Common myeloid progenitor, CD34-positive (primary cell): Measurements from ENCODE around the gene GRIK2.

Experiments used
- CTCF ChIA-PET: fragments of 350-600 bp; sonication (Branson Sonifier 250); formaldehyde crosslinking; loops from one replicate; lab custom pipeline; 2021; ENCODE audit warnings: antibody characterized with exemption; lab: Charles Lee
- POLR2A ChIA-PET: fragments of 350-600 bp; sonication (Branson Sonifier 250); formaldehyde crosslinking; loops from one replicate; lab custom pipeline; 2021; ENCODE audit warnings: antibody characterized with exemption; lab: Charles Lee
- DNase-seq, 3 donors: peaks; one replicate each; pipeline versions ENCODE4 v3.0.0 to v3.0.0-alpha.2; 2013
- H3K27ac ChIP-seq, 2 experiments: 1 replicate in 1 of 2; 2 replicates in 1 of 2; pipeline ENCODE4 v1.7.0; 2013; ENCODE audit warnings: inconsistent platforms in 2 of 2, low read length in 2 of 2, mild to moderate bottlenecking in 2 of 2, low read depth in 1 of 2, moderate library complexity in 1 of 2; ENCODE audit not compliant: severe bottlenecking in 2 of 2, insufficient read depth in 1 of 2, poor library complexity in 1 of 2
- H3K27me3 ChIP-seq, 5 experiments: replicated peaks in 2 of 5; 1 replicate in 3 of 5; 2 replicates in 2 of 5; pipeline versions ENCODE4 v1.6.1 to v1.7.0; 2013; ENCODE audit warnings: low read length in 4 of 5, mild to moderate bottlenecking in 2 of 5, moderate library complexity in 2 of 5, inconsistent platforms in 1 of 5; ENCODE audit not compliant: insufficient read depth in 5 of 5, control insufficient read depth in 4 of 5
- H3K36me3 ChIP-seq, 4 experiments: 1 replicate in 2 of 4; 2 replicates in 2 of 4; pipeline versions ENCODE4 v1.6.1 to v1.7.0; 2013; ENCODE audit warnings: low read length in 3 of 4, control low read depth in 1 of 4, mild to moderate bottlenecking in 1 of 4; ENCODE audit not compliant: control insufficient read depth in 4 of 4, insufficient read depth in 4 of 4
- H3K4me1 ChIP-seq, 4 experiments: 1 replicate in 3 of 4; 2 replicates in 1 of 4; pipeline versions ENCODE4 v1.6.1 to v1.7.1; 2013; ENCODE audit warnings: low read length in 3 of 4, mild to moderate bottlenecking in 3 of 4, control low read depth in 1 of 4, inconsistent platforms in 1 of 4, moderate library complexity in 1 of 4; ENCODE audit not compliant: control insufficient read depth in 4 of 4, insufficient read depth in 4 of 4; ENCODE audit errors: control extremely low read depth in 1 of 4
- H3K4me3 ChIP-seq, 7 experiments: 1 replicate in 4 of 7; 2 replicates in 3 of 7; pipeline versions ENCODE4 v1.5.1 to v1.7.0; 2013; ENCODE audit warnings: mild to moderate bottlenecking in 7 of 7, low read length in 6 of 7, moderate library complexity in 6 of 7, inconsistent platforms in 2 of 7, low read depth in 2 of 7, control low read depth in 1 of 7; ENCODE audit not compliant: insufficient read depth in 4 of 7, control insufficient read depth in 1 of 7; ENCODE audit errors: extremely low read depth in 1 of 7
- H3K9me3 ChIP-seq, 5 experiments: 1 replicate in 4 of 5; 2 replicates in 1 of 5; pipeline versions ENCODE4 v1.6.1 to v1.7.1; 2013; ENCODE audit warnings: low read length in 4 of 5, mild to moderate bottlenecking in 2 of 5, inconsistent platforms in 1 of 5, low read depth in 1 of 5, moderate library complexity in 1 of 5; ENCODE audit not compliant: control insufficient read depth in 4 of 5, insufficient read depth in 2 of 5; ENCODE audit errors: control extremely low read depth in 1 of 5
- WGBS: methylation state at CpG from one replicate; pipeline ENCODE4 v1.1.5; 2013; ENCODE audit not compliant: insufficient coverage; 5-methylcytosine and 5-hydroxymethylcytosine counted together

Gene GRIK2

DNA sequence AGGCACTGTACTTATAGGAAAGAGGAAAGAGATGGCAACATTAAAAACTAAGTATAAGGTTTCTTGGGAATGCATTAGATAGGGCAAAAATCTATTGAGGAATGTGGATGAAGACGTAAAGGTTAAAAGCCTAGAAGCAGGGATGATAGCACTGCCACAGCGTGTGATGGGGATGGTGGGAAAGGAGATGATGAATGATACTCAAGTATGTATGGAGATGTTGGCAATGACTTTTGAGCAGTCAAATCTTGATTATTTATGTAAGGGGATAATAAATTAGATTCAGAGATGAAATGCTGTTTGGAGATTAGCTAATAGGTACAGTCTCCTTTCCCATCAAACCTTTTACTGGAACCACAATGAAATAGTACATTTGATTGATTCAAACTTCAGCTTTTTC lies 432.8 kb downstream of the GRIK2 start:
- no peak for DNase-seq
- Histone ChIP-seq H3K36me3 (no peaks in the 10 kb centered on the region), H3K27me3 (no peaks in the 10 kb centered on the region), H3K4me1 (no peaks in the 10 kb centered on the region), H3K9me3 (peaks cover 0 to 4% (median 0%) of the 10 kb centered on the region in 5 experiments), H3K4me3 (no peak overlapping the region), H3K27ac (no peak overlapping the region)
- 93% methylated on average over 2 of the region's 2 CpGs for WGBS
- POLR2A ChIA-PET, result no interaction called here
- CTCF ChIA-PET, result no interaction called here

DNA sequence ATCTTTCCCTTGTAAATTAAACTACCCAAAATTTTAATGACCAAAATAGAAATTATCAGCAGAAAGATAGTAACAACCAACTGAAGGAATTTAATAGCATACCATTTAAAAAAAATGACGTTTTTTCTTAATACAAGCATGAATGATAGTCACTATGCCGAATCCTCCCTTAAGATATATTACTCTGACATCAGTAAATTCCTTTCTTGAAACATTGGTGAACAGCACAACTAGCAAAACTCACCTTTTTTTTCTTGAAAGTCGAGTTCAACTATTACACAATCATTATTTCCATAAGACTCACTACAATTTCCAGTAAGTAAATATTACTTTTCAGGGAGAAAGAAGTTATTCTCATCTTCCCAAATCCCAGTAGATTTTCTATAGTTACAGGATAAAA lies 433.2 kb downstream of the GRIK2 start:
- CTCF ChIA-PET, result no interaction called here
- POLR2A ChIA-PET, result no interaction called here
- no peak for DNase-seq
- H3K4me3 ChIP-seq, result no peak overlapping the region
- no peaks in the 10 kb centered on the region for H3K36me3 ChIP-seq
- WGBS, result 88% methylated on average over 2 of the region's 3 CpGs
- H3K9me3 ChIP-seq, result peaks cover 0 to 4% (median 0%) of the 10 kb centered on the region in 5 experiments
- no peaks in the 10 kb centered on the region for H3K27me3 ChIP-seq
- H3K4me1 ChIP-seq, result no peaks in the 10 kb centered on the region
- no peak overlapping the region for H3K27ac ChIP-seq

DNA sequence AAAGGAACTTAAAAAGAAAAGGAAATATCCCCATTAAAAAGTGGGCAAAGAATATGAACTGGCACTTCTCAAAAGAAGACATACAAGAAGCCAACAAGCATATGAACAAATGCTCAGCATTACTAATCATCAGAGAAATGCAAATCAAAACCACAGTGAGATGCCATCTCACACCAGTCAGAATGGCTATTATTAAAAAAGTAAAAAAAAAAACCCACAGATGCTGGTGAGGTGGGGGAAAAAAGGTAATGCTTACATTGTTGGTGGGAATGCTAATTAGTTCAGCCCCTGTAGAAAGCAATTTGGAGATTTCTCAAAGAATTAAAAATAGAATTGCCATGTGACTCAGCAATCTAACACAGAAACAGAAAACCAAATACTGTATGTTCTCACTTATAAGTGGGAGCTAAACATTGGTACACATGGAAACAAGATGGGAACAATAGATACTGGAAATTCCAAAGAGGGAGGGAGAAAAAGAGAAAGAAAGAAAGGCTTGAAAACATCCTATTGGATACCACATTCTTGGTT lies 437.1 kb downstream of the GRIK2 start:
- H3K27ac ChIP-seq, result no peak overlapping the region
- peaks cover 0 to 4% (median 0%) of the 10 kb centered on the region in 5 experiments for H3K9me3 ChIP-seq
- ChIA-PET CTCF (no interaction called here), POLR2A (no interaction called here)
- H3K4me1 ChIP-seq, result no peaks in the 10 kb centered on the region
- no peak overlapping the region for H3K4me3 ChIP-seq
- H3K36me3 ChIP-seq, result no peaks in the 10 kb centered on the region
- no peak for DNase-seq
- H3K27me3 ChIP-seq, result no peaks in the 10 kb centered on the region

DNA sequence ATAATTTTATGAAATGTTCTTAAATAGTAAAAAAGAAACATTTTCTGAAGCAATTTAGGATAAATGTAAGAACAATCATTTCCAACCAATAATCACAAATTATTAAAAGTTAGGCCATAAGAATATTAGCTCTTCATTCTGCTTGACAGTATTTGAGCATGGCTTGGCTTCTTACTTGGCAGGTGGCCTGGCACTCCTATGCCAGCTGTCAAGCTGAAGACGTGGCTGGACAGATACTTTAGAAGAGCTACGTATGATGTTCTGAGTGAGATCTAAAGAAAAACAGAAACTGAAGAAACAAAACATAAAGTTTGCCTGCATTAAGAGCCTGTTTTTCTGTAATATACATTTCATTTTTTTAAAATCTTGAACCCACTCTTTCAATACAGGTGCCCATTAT lies 438.9 kb downstream of the GRIK2 start:
- no peaks in the 10 kb centered on the region for H3K36me3 ChIP-seq
- no peaks in the 10 kb centered on the region for H3K27me3 ChIP-seq
- H3K4me3 ChIP-seq, result no peak overlapping the region
- no peak overlapping the region for H3K27ac ChIP-seq
- H3K4me1 ChIP-seq, result no peaks in the 10 kb centered on the region
- CTCF ChIA-PET, result no interaction called here
- no peak for DNase-seq
- POLR2A ChIA-PET, result no interaction called here
- 100% methylated on average over 1 of the region's 2 CpGs for WGBS
- peaks cover 0 to 1% (median 0%) of the 10 kb centered on the region in 5 experiments for H3K9me3 ChIP-seq

DNA sequence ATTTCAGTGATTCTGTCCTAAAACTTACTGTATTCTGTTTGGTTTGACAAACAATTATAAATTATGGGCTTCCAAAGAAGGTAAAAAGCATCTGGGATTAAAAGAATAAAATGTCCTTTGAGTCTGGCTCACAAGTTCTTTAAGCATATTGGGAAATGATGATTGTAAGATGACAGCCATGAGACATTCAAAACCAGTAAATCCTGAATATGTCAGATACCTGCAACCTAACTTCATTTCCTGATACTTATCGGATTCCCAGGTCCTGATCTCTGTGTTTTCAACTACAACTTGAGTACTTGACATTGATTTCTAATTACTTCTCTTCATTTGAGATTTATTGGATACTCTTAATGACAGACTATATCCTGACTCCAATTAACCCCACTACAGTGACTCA lies 446.6 kb downstream of the GRIK2 start:
- Histone ChIP-seq H3K4me1 (no peaks in the 10 kb centered on the region), H3K9me3 (no peaks in the 10 kb centered on the region), H3K27me3 (no peaks in the 10 kb centered on the region), H3K27ac (no peak overlapping the region), H3K4me3 (no peak overlapping the region), H3K36me3 (no peaks in the 10 kb centered on the region)
- WGBS, result 89% methylated on average over 1 of the region's 1 CpG
- ChIA-PET POLR2A (no interaction called here), CTCF (no interaction called here)
- no peak for DNase-seq

DNA sequence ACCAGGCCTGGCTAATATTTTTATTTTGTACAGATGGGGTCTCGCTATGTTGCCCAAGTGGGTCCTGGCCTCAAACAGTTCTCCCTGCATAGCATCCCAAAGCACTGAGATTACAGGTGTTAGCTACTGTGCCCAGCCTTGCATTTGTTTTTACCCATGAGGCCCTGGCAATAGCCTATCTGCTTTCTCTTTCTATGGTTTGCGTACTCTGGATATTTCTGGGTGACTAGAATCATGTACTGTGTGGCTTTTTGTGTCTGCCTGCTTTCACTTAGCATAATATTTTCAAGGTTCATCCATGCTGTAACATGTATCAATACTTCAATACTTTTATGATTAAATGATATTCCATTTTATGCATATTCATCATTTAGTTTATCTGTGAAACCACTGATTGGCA lies 451.7 kb downstream of the GRIK2 start:
- H3K9me3 ChIP-seq, result no peaks in the 10 kb centered on the region
- H3K27ac ChIP-seq, result no peak overlapping the region
- DNase-seq, result no peak
- no peaks in the 10 kb centered on the region for H3K4me1 ChIP-seq
- CTCF ChIA-PET, result no interaction called here
- H3K4me3 ChIP-seq, result no peak overlapping the region
- POLR2A ChIA-PET, result no interaction called here
- peaks cover 0 to 2% (median 0%) of the 10 kb centered on the region in 5 experiments for H3K27me3 ChIP-seq
- 25% methylated on average over 1 of the region's 2 CpGs for WGBS
- no peaks in the 10 kb centered on the region for H3K36me3 ChIP-seq

DNA sequence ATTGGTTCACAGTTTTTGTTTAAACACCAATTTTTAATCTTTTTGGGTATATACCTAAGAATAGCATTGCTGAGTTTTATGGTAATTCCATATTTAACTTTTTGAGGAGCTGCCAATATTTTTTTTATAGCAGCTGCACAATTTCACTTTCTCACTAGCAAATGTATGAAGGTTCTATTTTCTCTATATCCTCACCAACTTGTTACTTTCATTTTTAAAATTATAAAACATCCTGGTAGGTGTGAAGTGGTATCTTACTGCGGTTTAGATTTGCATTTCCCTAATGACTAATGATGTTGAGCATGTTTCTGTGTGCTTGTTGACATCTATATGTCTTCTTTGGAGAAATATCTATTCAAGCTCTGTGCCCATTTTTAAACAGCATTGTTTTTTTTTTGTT lies 452.1 kb downstream of the GRIK2 start:
- no peak overlapping the region for H3K4me3 ChIP-seq
- 100% methylated on average over 1 of the region's 1 CpG for WGBS
- no peaks in the 10 kb centered on the region for H3K9me3 ChIP-seq
- no peaks in the 10 kb centered on the region for H3K4me1 ChIP-seq
- no peak for DNase-seq
- peaks cover 0 to 2% (median 0%) of the 10 kb centered on the region in 5 experiments for H3K27me3 ChIP-seq
- ChIA-PET POLR2A (no interaction called here), CTCF (no interaction called here)
- no peak overlapping the region for H3K27ac ChIP-seq
- H3K36me3 ChIP-seq, result no peaks in the 10 kb centered on the region
